Hepatocyte (in vitro differentiated cells): ENCODE measurements around the gene GULP1.

ENCODE experiments used
- CTCF ChIP-seq: fragments of 200-600 bp; sonication (generic); IDR thresholded peaks from 2 replicates; pipeline ENCODE4 v1.5.1; 2016; ENCODE audit warnings: antibody characterized with exemption, mild to moderate bottlenecking; ENCODE audit not compliant: poor library complexity
- EZH2 ChIP-seq: fragments of 200-600 bp; sonication (generic); IDR thresholded peaks from 2 replicates; pipeline ENCODE4 v1.6.1; 2016; ENCODE audit warnings: antibody characterized with exemption, mild to moderate bottlenecking, borderline replicate concordance
- EZH2phosphoT487 ChIP-seq: fragments of 200-600 bp; sonication (generic); IDR thresholded peaks from one replicate; pipeline ENCODE4 v1.6.1; 2018; ENCODE audit warnings: antibody characterized with exemption, mild to moderate bottlenecking, low read depth, moderate library complexity; ENCODE audit not compliant: unreplicated experiment, severe bottlenecking

- no peak for TF ChIP-seq CTCF
- TF ChIP-seq EZH2phosphoT487, result no peak
- TF ChIP-seq EZH2, result no peak
Observed at GRCh38 chr2:188497726-188498125, 206.1 kb downstream of the GULP1 start.
